Activated CD8-positive, alpha-beta memory T cell treated with anti-CD3 and anti-CD28 coated beads, Interleukin-2, amount 50 U/mL, for 4 hours (primary cell): ENCODE results near the gene CPA4.

Experiments used
- DNase-seq: peaks from one replicate; pipeline ENCODE4 v3.0.0-alpha.2; 2020

The CPA4 gene

GRCh38 chr7:130367088-130367755 lies 74.3 kb downstream of the CPA4 start:
- DNase-seq = peak; percentile 13

GRCh38 chr7:130367836-130368746 lies 75.1 kb downstream of the CPA4 start:
- DNase-seq = peak; percentile 2

DNA sequence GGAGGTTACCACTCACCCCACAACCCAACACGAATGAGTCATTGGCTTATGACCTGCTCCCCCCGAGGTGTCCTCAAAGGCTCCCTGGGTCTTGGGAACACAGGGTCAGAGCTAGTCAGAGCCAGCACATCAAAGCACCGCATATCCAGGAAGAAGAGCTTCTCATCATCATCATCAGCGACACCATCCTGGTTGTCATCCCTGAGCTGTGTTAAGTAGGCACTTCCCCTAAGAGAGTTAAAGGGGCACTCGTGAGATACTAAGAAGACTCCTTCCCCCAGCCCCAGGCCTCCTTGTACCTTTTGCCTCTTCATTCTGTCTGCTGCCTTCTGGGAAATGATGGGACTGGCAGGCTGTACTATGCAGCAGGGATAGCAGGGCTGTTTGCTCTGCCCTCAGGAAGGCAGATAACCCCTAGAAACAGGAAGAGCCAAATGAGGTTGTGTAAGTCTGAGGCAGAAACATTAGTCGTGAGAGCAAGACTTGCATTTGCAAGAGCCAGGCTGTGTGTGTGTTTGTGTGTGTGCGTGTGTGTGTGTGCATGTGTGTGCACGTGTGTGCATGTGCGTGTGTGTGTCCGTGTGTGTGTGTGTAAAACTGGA lies 76.2 kb downstream of the CPA4 start:
- DNase-seq = no peak

DNA sequence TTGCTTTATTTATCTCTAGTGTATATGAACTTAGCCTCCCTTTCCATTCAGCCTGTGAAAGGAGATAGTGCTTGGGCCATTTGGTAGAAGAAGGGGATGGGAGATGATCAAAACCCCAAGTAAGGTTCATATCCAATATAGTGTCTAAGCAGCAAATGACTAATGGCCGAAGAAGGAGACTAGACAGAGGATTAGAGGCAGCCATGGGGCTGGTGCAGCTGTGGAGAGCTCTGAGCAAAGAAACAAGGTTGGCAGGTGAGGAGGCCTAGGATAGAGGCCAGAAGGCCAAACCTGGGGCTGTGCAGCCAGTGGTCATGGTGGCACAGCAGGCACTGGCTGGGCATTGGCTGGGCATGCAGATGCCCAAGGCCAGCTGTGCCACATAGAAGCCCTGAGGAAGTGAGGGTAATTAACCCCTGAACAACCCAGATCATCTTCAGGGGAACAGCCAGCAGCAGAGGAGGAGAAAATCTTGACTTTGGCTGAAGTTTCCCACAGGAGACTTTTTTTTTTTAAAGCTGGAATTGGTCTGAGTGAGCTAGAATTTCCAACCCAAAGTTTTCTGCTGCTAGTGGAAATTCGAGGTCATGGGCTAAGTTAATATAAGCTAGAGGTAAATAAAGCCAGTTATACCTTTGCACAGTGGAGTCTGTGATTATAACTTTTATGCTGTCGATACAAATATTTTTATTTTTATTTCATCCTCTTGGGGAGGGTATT lies 77.0 kb downstream of the CPA4 start:
- no peak for DNase-seq

- peak; percentile 6 for DNase-seq
Observed at GRCh38 chr7:130371046-130371445, 78.1 kb downstream of the CPA4 start.

GRCh38 chr7:130372402-130373165 lies 79.6 kb downstream of the CPA4 start:
- DNase-seq = no peak
